ENCODE measurements around the gene POU2F2.
"Not testable (repeated sequence)": the region's sequence is repeated elsewhere in the genome, so short reads cannot be mapped to it uniquely, and the experiment has no call there.

Gene POU2F2

GRCh38 chr19:42124386-42124901, 7.8 kb downstream of the POU2F2 start:
- FAIRE-seq = no peak

GRCh38 chr19:42123765-42124164, 8.5 kb downstream of the POU2F2 start:
- no peak for FAIRE-seq

- FAIRE-seq = no peak
These were observed 9.3 kb downstream of the POU2F2 start for GRCh38 chr19:42122691-42123607.

- FAIRE-seq = no peak
These were observed 10.6 kb downstream of the POU2F2 start for GRCh38 chr19:42121656-42122069.

GRCh38 chr19:42121036-42121621, 11.1 kb downstream of the POU2F2 start:
- FAIRE-seq = no peak

- FAIRE-seq = no peak
These were observed 11.8 kb downstream of the POU2F2 start for GRCh38 chr19:42120276-42120980.

- no peak for FAIRE-seq
These were observed 15.2 kb downstream of the POU2F2 start for GRCh38 chr19:42117076-42117475.

- FAIRE-seq = no peak
These were observed 15.8 kb downstream of the POU2F2 start for GRCh38 chr19:42116308-42117075.

GRCh38 chr19:42115705-42116104, 16.5 kb downstream of the POU2F2 start:
- no peak for FAIRE-seq

GRCh38 chr19:42115219-42115618, 17.0 kb downstream of the POU2F2 start:
- FAIRE-seq = no peak

GRCh38 chr19:42114412-42114811, 17.8 kb downstream of the POU2F2 start:
- no peak for FAIRE-seq

GRCh38 chr19:42113641-42114348, 18.5 kb downstream of the POU2F2 start:
- FAIRE-seq = no peak

- FAIRE-seq = no peak
These were observed 20.4 kb downstream of the POU2F2 start for GRCh38 chr19:42111811-42112210.

- FAIRE-seq = no peak
These were observed 20.9 kb downstream of the POU2F2 start for GRCh38 chr19:42111384-42111783.

- no peak for FAIRE-seq
These were observed 21.6 kb downstream of the POU2F2 start for GRCh38 chr19:42110658-42111057.

GRCh38 chr19:42109896-42110295, 22.4 kb downstream of the POU2F2 start:
- FAIRE-seq = no peak

- no peak for FAIRE-seq
These were observed 23.5 kb downstream of the POU2F2 start for GRCh38 chr19:42108527-42109389.

GRCh38 chr19:42105368-42105767, 26.9 kb downstream of the POU2F2 start:
- FAIRE-seq = no peak

- FAIRE-seq = no peak
These were observed 29.4 kb downstream of the POU2F2 start for GRCh38 chr19:42102877-42103276.

GRCh38 chr19:42100241-42100640, 32.0 kb downstream of the POU2F2 start:
- FAIRE-seq = not testable (repeated sequence)

Data from endometrium (tissue), 2 donors.